ENCODE measurements around the gene WASF2. TPM values are rescaled to one million over a fixed set of nuclear protein-coding genes. Genes with fewer than 3 reads are reported as not detected.

WASF2 gene
- total RNA-seq, 1 experiment from 2014 or later, result 68.6 TPM

DNA sequence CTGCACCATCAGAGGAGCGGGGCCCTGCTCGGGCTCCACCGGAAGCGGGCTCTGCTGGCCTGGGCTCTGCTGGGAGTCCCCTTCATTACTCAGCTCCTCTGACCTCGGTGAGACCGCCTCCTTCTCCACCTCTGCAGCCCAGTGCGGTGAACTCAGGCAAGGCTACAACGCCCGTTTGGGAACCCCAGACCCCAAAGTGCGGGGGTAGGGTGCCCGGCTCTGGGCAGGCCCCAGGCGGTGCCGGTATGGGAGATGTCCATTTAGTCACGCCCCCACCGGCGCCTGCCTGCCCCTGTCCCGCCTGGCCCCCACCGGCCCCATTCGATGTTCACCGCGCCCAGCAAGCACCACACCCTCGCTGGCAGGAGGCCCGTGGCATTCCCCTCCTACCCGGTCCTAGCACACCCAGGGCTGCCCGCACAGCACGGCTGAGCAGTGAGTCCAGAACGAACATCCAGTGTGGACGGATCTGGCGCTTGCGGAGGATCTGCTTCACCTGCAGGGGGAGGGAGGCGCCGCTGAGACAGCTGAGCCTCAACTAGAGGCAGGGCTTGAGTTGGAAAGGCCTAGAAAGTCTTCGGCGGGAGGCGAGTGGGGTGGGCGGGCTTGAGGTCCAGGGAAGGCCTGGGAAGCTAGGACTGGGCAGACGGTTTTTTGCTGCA lies 133.2 kb downstream of the WASF2 start:
- ChIA-PET CTCF (interaction anchor here (0.6 to 1.5 kb wide), 5 partner anchors 9 to 987 kb away, joined by 3 to 6 read pairs (median 5); no protein-coding TSS in a partner anchor), POLR2A (no interaction called here)
- Mint-ChIP-seq H3K4me3 (ENCODE audit: unreplicated experiment) (no peak overlapping the region), H3K27me3 (ENCODE audit: insufficient read depth, unreplicated experiment) (no peaks in the 10 kb centered on the region), H3K36me3 (ENCODE audit: insufficient read depth, unreplicated experiment) (peaks cover 12% of the 10 kb centered on the region), H3K27ac (ENCODE audit: unreplicated experiment) (no peak overlapping the region), H3K4me1 (ENCODE audit: low read depth, unreplicated experiment) (no peaks in the 10 kb centered on the region), H3K9me3 (ENCODE audit: unreplicated experiment) (no peaks in the 10 kb centered on the region)
- Histone ChIP-seq H3K36me3 (ENCODE audit: control insufficient read depth, insufficient read depth, low read length) (no peaks in the 10 kb centered on the region), H3K4me3 (ENCODE audit: low read depth, low read length) (no peak overlapping the region), H3K9me3 (no peaks in the 10 kb centered on the region), H3K4me1 (0 out of 2 replicates have a peak, but pooled peaks cover 2% of the 10 kb centered on the region), H3K27me3 (replicated peaks; ENCODE audit: control insufficient read depth, insufficient read depth, low read length) (no peaks in the 10 kb centered on the region)
- DNase-seq, result no peak
- intact Hi-C loops (cut with micrococcal nuclease; ENCODE audit: unreplicated experiment), result loop anchor here (1.0 to 10.0 kb wide), 2 partner anchors 32 to 52 kb away; no protein-coding TSS in a partner anchor
- TF ChIP-seq CTCF (IDR thresholded peaks at IDR 0.05; ENCODE audit: insufficient read depth in 1 of 2, low read depth in 1 of 2, low read length in 1 of 2, severe bottlenecking in 1 of 2, unreplicated experiment in 1 of 2), result no peak
- no TSS peak for BruUV-seq (replicated peaks)

- H3K9me3 Mint-ChIP-seq (ENCODE audit: unreplicated experiment), result no peaks in the 10 kb centered on the region
- H3K4me3 Mint-ChIP-seq (ENCODE audit: unreplicated experiment), result no peak overlapping the region
- Histone ChIP-seq H3K4me3 (ENCODE audit: low read depth, low read length) (no peak overlapping the region), H3K27me3 (replicated peaks; ENCODE audit: control insufficient read depth, insufficient read depth, low read length) (no peaks in the 10 kb centered on the region), H3K9me3 (no peaks in the 10 kb centered on the region), H3K4me1 (0 out of 2 replicates have a peak, but pooled peaks cover 6% of the 10 kb centered on the region), H3K36me3 (ENCODE audit: control insufficient read depth, insufficient read depth, low read length) (no peaks in the 10 kb centered on the region)
- H3K27me3 Mint-ChIP-seq (ENCODE audit: insufficient read depth, unreplicated experiment), result no peaks in the 10 kb centered on the region
- intact Hi-C loops (cut with micrococcal nuclease; ENCODE audit: unreplicated experiment), result loop anchor here (10.0 kb wide), 1 partner anchor 51 kb away; no protein-coding TSS in a partner anchor
- H3K4me1 Mint-ChIP-seq (ENCODE audit: low read depth, unreplicated experiment), result no peaks in the 10 kb centered on the region
- H3K27ac Mint-ChIP-seq (ENCODE audit: unreplicated experiment), result no peak overlapping the region
- BruUV-seq (replicated peaks), result no TSS peak
- CTCF ChIA-PET, result no interaction called here
- no peak for DNase-seq
- TF ChIP-seq CTCF (IDR thresholded peaks at IDR 0.05; ENCODE audit: insufficient read depth in 1 of 2, low read depth in 1 of 2, low read length in 1 of 2, severe bottlenecking in 1 of 2, unreplicated experiment in 1 of 2), result no peak
- POLR2A ChIA-PET, result no interaction called here
- peaks cover 17% of the 10 kb centered on the region for H3K36me3 Mint-ChIP-seq (ENCODE audit: insufficient read depth, unreplicated experiment)
These were observed 133.7 kb downstream of the WASF2 start for GRCh38 chr1:27356277-27356618.

DNA sequence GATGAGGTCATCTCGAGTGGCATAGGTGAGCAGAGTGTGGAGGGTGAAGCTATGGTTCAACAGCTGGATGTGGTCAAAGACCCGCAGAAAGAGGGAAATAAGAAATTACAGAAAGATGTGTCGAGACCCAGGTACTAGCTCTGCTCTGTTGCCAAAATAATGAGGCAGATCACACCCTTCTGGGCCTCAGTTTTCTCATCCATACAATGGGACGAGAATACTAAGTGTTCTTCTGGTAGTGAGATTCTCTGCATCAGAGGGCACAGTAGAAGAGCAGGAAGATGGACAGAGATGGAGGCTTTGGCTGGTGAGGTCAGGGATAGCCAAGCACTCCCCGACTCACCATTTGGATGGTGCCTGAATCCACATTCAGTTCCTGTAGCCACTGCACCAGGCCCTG lies 134.3 kb downstream of the WASF2 start:
- no TSS peak for BruUV-seq (replicated peaks)
- Mint-ChIP-seq H3K27me3 (ENCODE audit: insufficient read depth, unreplicated experiment) (no peaks in the 10 kb centered on the region), H3K9me3 (ENCODE audit: unreplicated experiment) (no peaks in the 10 kb centered on the region), H3K27ac (ENCODE audit: unreplicated experiment) (no peak overlapping the region), H3K4me1 (ENCODE audit: low read depth, unreplicated experiment) (no peaks in the 10 kb centered on the region), H3K4me3 (ENCODE audit: unreplicated experiment) (no peak overlapping the region), H3K36me3 (ENCODE audit: insufficient read depth, unreplicated experiment) (peaks cover 23% of the 10 kb centered on the region)
- Histone ChIP-seq H3K36me3 (ENCODE audit: control insufficient read depth, insufficient read depth, low read length) (no peaks in the 10 kb centered on the region), H3K9me3 (no peaks in the 10 kb centered on the region), H3K27me3 (replicated peaks; ENCODE audit: control insufficient read depth, insufficient read depth, low read length) (no peaks in the 10 kb centered on the region), H3K4me1 (0 out of 2 replicates have a peak, but pooled peaks cover 6% of the 10 kb centered on the region), H3K4me3 (ENCODE audit: low read depth, low read length) (no peak overlapping the region)
- no peak for DNase-seq
- intact Hi-C loops (cut with micrococcal nuclease; ENCODE audit: unreplicated experiment), result loop anchor here (10.0 kb wide), 1 partner anchor 51 kb away; no protein-coding TSS in a partner anchor
- ChIA-PET CTCF (interaction anchor here (1.0 kb wide), 1 partner anchor 10 kb away, joined by 6 read pairs; no protein-coding TSS in a partner anchor), POLR2A (no interaction called here)
- no peak for TF ChIP-seq CTCF (IDR thresholded peaks at IDR 0.05; ENCODE audit: insufficient read depth in 1 of 2, low read depth in 1 of 2, low read length in 1 of 2, severe bottlenecking in 1 of 2, unreplicated experiment in 1 of 2)

Other genes with a start within 250 kb of the WASF2 start
- gene TMEM222, start 168.0 kb downstream of the WASF2 start, total RNA-seq (2022), result 26.7 and 32.3 TPM in 2 replicates
- 11.0 and 11.2 TPM in 2 replicates for gene SYTL1, start 148.1 kb downstream of the WASF2 start, total RNA-seq (2022)
- gene MAP3K6, start 123.2 kb downstream of the WASF2 start, total RNA-seq (2022), result 8.8 and 11.7 TPM in 2 replicates
- gene FCN3, start 115.3 kb downstream of the WASF2 start, total RNA-seq (2022), result not detected in 2 replicates
- 0.21 TPM in 1 of 2 replicates, not detected in the other for gene CD164L2, start 106.8 kb downstream of the WASF2 start, total RNA-seq (2022)
- gene GPR3, start 97.5 kb downstream of the WASF2 start, total RNA-seq (2022), result 0.91 and 1.2 TPM in 2 replicates
- 17.0 and 17.3 TPM in 2 replicates for gene AHDC1, start 114.0 kb upstream of the WASF2 start, total RNA-seq (2022)
- gene FGR, start 145.0 kb upstream of the WASF2 start, total RNA-seq (2022), result not detected in 2 replicates
- 39.0 and 44.5 TPM in 2 replicates for gene IFI6, start 182.0 kb upstream of the WASF2 start, total RNA-seq (2022)
- gene FAM76A, start 235.8 kb upstream of the WASF2 start, total RNA-seq (2022), result 9.4 and 9.8 TPM in 2 replicates